ENCODE results near the gene DNASE1L1.

GRCh38 chrX:154371017-154371788 is 37.9 kb downstream of the DNASE1L1 start:
- TF ChIP-seq EZH2 (IDR thresholded peaks at IDR 0.05; ENCODE audit: borderline replicate concordance, insufficient read depth, low read depth, low read length, poor library complexity, severe bottlenecking) (no peak), CTCF (IDR thresholded peaks at IDR 0.05) (no peak)

All from B cell (primary cell).